Brain microvascular endothelial cell (primary cell): ENCODE measurements around the gene SLCO4A1.

Experiments
- DNase-seq: peaks from one replicate; pipeline ENCODE4 v3.0.0-alpha.2; 2020
- H3K27ac ChIP-seq: fragments of 250-450 bp; sonication (Bioruptor Pico); 2 replicates; pipeline ENCODE4 v1.5.1; 2020; ENCODE audit warnings: mild to moderate bottlenecking, moderate library complexity
- H3K27me3 ChIP-seq: fragments of 250-450 bp; sonication (Bioruptor Pico); replicated peaks from 2 replicates; pipeline ENCODE4 v1.5.1; 2020; ENCODE audit warnings: mild to moderate bottlenecking
- H3K36me3 ChIP-seq: fragments of 250-450 bp; sonication (Bioruptor Pico); replicated peaks from 2 replicates; pipeline ENCODE4 v1.5.1; 2020; ENCODE audit warnings: mild to moderate bottlenecking
- H3K4me3 ChIP-seq: 2 replicates; pipeline ENCODE4 v1.5.1; 2011; ENCODE audit warnings: low read depth, mild to moderate bottlenecking, control low read depth, low read length, moderate library complexity
- CTCF ChIP-seq: IDR thresholded peaks from 2 replicates; pipeline ENCODE4 v1.5.1; 2011; ENCODE audit warnings: low read depth, mild to moderate bottlenecking, moderate library complexity, low read length, control low read depth, inconsistent platforms; ENCODE audit errors: missing control alignments
- in situ Hi-C: cut with HindIII; loops from 2 replicates; pipeline ENCODE4 v1.10.0; 2017; ENCODE audit warnings: low sequenced_read_pairs, low pct_ligation_motif_present

The SLCO4A1 gene

GRCh38 chr20:62627901-62628612, 14.2 kb upstream of the SLCO4A1 start:
- Histone ChIP-seq H3K36me3 (no peaks in the 10 kb centered on the region), H3K4me3 (no peak overlapping the region), H3K27ac (no peak overlapping the region), H3K27me3 (no peaks in the 10 kb centered on the region)
- no peak for DNase-seq
- in situ Hi-C loops = no loop called here
- no peak for TF ChIP-seq CTCF

GRCh38 chr20:62628691-62629090, 13.6 kb upstream of the SLCO4A1 start:
- TF ChIP-seq CTCF = no peak
- H3K4me3 ChIP-seq = no peak overlapping the region
- H3K36me3 ChIP-seq = no peaks in the 10 kb centered on the region
- H3K27me3 ChIP-seq = peaks cover 2% of the 10 kb centered on the region
- DNase-seq = no peak
- in situ Hi-C loops = no loop called here
- no peak overlapping the region for H3K27ac ChIP-seq

- no peak overlapping the region for H3K27ac ChIP-seq
- no peak for DNase-seq
- H3K27me3 ChIP-seq = peaks cover 6% of the 10 kb centered on the region
- in situ Hi-C loops = no loop called here
- H3K36me3 ChIP-seq = no peaks in the 10 kb centered on the region
- no peak overlapping the region for H3K4me3 ChIP-seq
- TF ChIP-seq CTCF = no peak
These were observed 12.3 kb upstream of the SLCO4A1 start for GRCh38 chr20:62629864-62630470.

- in situ Hi-C loops = no loop called here
- no peak overlapping the region for H3K27ac ChIP-seq
- no peak overlapping the region for H3K4me3 ChIP-seq
- no peak for TF ChIP-seq CTCF
- no peaks in the 10 kb centered on the region for H3K36me3 ChIP-seq
- peaks cover 21% of the 10 kb centered on the region for H3K27me3 ChIP-seq
- DNase-seq = no peak
These were observed 10.7 kb upstream of the SLCO4A1 start for GRCh38 chr20:62631336-62632308.

- DNase-seq = no peak
- TF ChIP-seq CTCF = no peak
- no peak overlapping the region for H3K27ac ChIP-seq
- peaks cover 27% of the 10 kb centered on the region for H3K27me3 ChIP-seq
- H3K4me3 ChIP-seq = no peak overlapping the region
- no peaks in the 10 kb centered on the region for H3K36me3 ChIP-seq
- in situ Hi-C loops = no loop called here
These were observed 9.7 kb upstream of the SLCO4A1 start for GRCh38 chr20:62632575-62633090.
